ENCODE measurements around the gene ABI3BP.

Gene ABI3BP

GRCh38 chr3:100813828-100814227 lies 179.4 kb downstream of the ABI3BP start:
- no peak for DNase-seq

- DNase-seq = no peak
Observed at GRCh38 chr3:100811779-100812507, 181.3 kb downstream of the ABI3BP start.

- DNase-seq = no peak
Observed at GRCh38 chr3:100810671-100811070, 182.6 kb downstream of the ABI3BP start.

DNA sequence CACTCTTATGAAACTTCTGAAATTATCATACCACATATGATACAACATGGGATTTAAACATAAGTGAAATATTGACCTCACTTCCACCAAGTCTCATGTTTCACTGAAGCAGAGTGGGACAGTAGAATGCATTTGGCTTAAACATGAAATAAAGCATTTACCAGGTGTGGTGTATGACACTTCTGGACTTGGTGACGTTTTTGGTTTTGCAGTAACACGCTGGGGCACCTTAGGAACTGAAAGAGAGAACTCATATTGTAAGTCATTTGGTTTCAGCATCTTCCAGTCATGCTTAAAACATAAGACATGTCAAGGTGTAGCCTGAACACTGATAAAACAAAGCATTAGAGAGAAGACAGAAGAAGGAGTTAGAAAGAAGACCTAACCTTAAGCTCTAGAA lies 188.6 kb downstream of the ABI3BP start:
- DNase-seq = no peak

GRCh38 chr3:100803711-100804110 lies 189.5 kb downstream of the ABI3BP start:
- DNase-seq = no peak

- DNase-seq = no peak
Observed at GRCh38 chr3:100802126-100802525, 191.1 kb downstream of the ABI3BP start.

GRCh38 chr3:100798012-100798411 lies 195.2 kb downstream of the ABI3BP start:
- no peak for DNase-seq

DNA sequence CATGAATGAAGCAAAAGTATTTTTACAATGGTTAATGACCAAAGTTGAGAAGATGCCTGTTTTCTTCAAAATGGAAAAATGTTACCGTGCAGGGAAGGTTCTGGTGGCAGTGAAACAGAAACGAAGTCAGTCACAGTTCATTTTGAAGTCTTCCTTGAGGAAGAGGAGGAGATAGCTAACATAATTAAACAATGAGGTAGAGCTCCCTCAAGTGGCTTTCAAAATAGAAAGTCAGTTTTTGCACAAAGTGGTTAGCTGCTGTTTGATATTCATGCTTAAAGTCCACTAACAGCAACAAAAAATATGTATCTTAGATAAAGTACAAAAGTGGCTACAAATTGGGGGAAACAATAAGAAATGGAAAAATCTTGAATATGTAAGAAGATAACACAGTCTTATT lies 196.7 kb downstream of the ABI3BP start:
- DNase-seq = no peak

DNA sequence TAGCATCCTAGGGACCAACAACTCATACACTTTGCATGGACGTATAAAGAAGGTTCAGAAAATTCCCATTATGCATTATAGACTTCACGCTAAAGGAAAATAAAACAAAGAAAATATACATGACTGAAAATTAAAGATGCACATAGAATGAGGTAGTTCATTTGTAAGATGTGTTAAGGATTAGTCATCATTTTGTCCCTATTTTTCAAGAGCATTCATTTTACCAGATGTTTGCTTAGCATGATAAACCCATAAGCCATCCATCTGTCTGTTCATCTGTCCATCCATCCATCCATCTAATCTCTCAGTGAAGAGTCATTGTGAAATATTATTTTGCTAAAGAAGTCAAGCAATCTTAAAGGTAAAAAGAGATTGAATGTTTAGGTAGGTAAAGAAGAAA lies 203.6 kb downstream of the ABI3BP start:
- DNase-seq = no peak

GRCh38 chr3:100783619-100784018 lies 209.6 kb downstream of the ABI3BP start:
- no peak for DNase-seq

DNA sequence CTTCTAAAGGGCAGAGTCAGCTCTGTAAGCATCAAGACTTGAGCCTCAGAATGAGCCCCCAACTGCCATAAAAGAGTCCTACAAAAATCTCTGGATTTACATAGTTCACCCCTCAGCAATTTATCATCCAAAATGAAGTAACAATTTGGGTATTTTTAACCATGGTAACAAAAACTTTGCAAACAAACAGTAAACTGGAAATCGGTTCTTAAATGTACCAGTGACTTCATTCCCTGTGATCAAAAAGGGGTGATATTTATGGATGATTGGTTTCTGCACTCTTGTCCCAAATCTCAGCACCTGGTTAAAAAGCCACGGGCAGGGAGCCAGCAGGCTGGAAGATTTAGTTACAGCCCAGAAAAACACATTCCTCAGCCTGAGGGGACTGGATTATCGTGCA lies 210.3 kb downstream of the ABI3BP start:
- DNase-seq = no peak

DNA sequence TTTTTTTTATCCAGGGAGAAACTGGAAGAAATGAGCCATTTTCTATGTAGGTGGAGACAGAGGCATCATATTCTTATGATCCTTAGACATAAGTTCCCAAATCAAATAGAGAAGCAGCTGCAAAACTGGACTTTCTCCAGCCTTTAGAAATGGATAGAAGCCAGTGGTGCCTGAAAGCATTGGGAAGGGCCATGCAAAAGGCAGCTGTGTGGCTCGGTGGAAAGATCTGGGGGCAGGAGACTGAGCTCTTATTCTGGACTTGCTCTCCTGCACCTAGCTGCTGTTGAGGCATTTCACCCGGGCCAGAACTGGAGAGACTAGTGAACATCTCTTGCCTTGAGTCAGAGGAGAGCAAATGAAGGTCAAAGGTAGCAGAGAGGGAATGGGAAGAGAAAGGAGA lies 210.9 kb downstream of the ABI3BP start:
- DNase-seq = no peak

DNA sequence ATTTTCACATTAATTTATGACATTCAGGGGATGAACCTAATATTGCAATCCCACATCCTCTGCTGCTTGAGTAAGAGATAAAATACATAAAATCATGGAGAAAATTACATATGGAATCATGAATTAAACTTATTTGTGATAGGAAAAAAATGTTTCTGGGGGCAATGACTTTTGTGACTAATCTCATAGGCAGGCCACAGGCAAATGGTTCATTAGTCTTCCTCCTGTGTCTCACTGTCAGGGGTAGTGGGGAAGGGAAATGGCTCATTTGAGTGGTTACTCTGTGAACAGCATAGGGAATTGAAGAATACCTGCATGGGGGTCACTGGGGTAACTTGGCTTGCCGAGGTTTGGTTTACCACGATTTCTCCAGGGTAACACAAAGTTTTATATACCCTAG lies 211.9 kb downstream of the ABI3BP start:
- no peak for DNase-seq

- no peak for DNase-seq
Observed at GRCh38 chr3:100780071-100780622, 213.1 kb downstream of the ABI3BP start.

GRCh38 chr3:100779480-100779879 lies 213.7 kb downstream of the ABI3BP start:
- DNase-seq = no peak

DNA sequence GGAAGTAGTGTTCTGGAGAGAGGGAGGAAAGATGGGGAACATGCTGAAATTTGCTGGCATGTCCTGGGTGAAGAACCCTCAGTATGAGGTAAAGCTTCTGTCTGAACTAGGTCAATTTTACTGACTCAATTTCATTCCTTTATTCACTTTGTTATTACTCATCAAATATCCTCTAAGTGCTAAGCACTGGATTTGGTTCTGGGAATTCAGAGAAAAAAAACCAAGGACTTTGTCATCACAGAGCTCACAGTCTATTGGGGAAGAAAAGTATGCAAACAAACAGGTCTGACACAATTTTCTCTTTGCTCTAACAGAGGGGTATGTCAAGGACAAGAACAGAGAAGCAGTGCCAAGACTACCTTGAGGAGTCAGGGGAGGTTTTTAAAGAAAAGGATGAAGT lies 215.9 kb downstream of the ABI3BP start:
- DNase-seq = no peak

DNA sequence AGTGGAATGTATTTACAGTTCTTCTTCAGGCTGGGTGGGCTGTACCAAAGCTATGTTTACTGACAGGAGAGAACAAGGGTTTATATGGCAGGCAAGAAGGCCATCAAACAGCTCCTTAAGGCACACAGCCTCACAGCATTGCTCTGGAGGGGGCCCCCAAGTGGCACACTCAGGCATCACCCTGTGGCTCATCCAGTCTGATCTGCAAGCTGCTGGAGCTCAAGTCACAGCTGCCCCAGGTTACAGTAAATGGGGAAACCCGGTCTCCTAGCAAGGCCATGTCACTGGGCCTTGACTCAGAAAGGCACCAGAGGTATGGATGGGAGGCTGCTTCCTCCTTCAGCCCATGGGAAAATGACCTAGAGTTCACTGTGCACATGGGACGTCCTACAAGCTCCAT lies 216.5 kb downstream of the ABI3BP start:
- no peak for DNase-seq

- DNase-seq = no peak
Observed at GRCh38 chr3:100776097-100776729, 217.0 kb downstream of the ABI3BP start.

DNA sequence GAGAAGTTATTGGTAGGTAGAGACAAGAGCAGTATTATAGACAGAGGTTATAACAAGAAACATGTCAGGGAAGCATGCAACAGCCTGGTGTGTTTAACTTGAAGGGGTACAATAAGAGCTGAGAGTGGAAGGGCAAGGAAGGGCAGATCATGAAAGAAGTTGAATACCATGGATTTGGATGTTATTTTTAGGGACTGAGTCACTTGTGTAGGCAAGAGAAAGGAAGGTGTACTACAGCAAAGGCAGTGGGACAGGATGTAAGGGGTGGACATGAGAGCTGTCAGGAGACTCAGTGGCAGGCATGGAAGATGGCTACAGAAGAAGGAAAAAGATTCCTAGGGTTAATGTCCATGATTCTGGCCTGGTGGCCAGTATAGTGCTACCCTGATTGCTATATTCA lies 217.6 kb downstream of the ABI3BP start:
- DNase-seq = no peak

GRCh38 chr3:100775226-100775625 lies 218.0 kb downstream of the ABI3BP start:
- no peak for DNase-seq

DNA sequence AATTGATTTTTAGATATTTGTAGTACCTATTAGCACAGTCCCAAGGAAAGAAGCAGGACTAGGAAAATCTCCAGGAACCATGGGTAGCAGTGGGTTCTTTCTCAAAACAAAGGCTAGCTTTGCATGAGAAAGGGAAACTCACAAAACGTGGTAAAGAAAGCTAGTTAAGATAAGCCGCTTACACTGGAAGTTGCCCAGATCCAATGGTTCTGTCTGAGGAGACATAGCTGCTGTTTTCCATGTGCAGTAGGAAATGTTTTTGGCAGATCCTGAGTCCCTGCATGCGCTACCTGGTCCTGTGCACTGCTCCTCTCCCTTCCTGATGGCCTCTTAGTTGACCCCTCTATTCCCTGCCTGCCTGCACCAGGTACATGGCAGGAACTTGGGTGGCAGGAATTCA lies 223.5 kb downstream of the ABI3BP start:
- DNase-seq = no peak

GRCh38 chr3:100766069-100766468 lies 227.2 kb downstream of the ABI3BP start:
- no peak for DNase-seq

GRCh38 chr3:100765437-100765975 lies 227.7 kb downstream of the ABI3BP start:
- no peak for DNase-seq

GRCh38 chr3:100761951-100762350 lies 231.3 kb downstream of the ABI3BP start:
- no peak for DNase-seq
